Neural progenitor cell (in vitro differentiated cells): ENCODE data around the gene DRAP1. TPM values are rescaled to one million over a fixed set of nuclear protein-coding genes. Genes with fewer than 3 reads are reported as not detected.

Experiments used
- DNase-seq: peaks from one replicate; pipeline ENCODE4 v3.0.0-alpha.2; 2016; ENCODE audit warnings: low spot score
- H2AFZ ChIP-seq: fragments of 200-600 bp; sonication (generic); replicated peaks from 2 replicates; pipeline ENCODE4 v1.6.1; 2016; ENCODE audit warnings: antibody characterized with exemption
- H3F3A ChIP-seq: fragments of 200-600 bp; sonication (generic); 2 replicates; pipeline ENCODE4 v1.6.1; 2016; ENCODE audit warnings: antibody characterized with exemption, low read depth
- H3K27ac ChIP-seq: fragments of 200-600 bp; sonication (generic); 2 replicates; pipeline ENCODE4 v1.5.1; 2016; ENCODE audit warnings: mild to moderate bottlenecking
- H3K27me3 ChIP-seq: fragments of 200-600 bp; sonication (generic); 2 replicates; pipeline ENCODE4 v1.6.1; 2016; ENCODE audit warnings: mild to moderate bottlenecking, moderate library complexity
- H3K36me3 ChIP-seq: fragments of 200-600 bp; sonication (generic); 2 replicates; pipeline ENCODE4 v1.5.1; 2016
- H3K4me1 ChIP-seq: fragments of 200-600 bp; sonication (generic); 2 replicates; pipeline ENCODE4 v1.6.1; 2016; ENCODE audit warnings: mixed run types
- H3K4me2 ChIP-seq: fragments of 200-600 bp; sonication (generic); 2 replicates; pipeline ENCODE4 v1.6.1; 2016
- H3K4me3 ChIP-seq: fragments of 200-600 bp; sonication (generic); 2 replicates; pipeline ENCODE4 v1.5.1; 2016
- H3K79me2 ChIP-seq: fragments of 200-600 bp; sonication (generic); 2 replicates; pipeline ENCODE4 v1.6.1; 2016; ENCODE audit warnings: low read depth
- H3K9ac ChIP-seq: fragments of 200-600 bp; sonication (generic); 2 replicates; pipeline ENCODE4 v1.6.1; 2016
- H3K9me3 ChIP-seq: fragments of 200-600 bp; sonication (generic); 2 replicates; pipeline ENCODE4 v1.5.1; 2016; ENCODE audit warnings: low read depth
- H4K20me1 ChIP-seq: fragments of 200-600 bp; sonication (generic); 2 replicates; pipeline ENCODE4 v1.6.1; 2016; ENCODE audit warnings: low read depth
- H3K27ac Mint-ChIP-seq: 3 replicates; pipeline ENCODE4 v1.8.0; 2021; ENCODE audit warnings: mixed read lengths
- H3K27me3 Mint-ChIP-seq: 2 replicates; pipeline ENCODE4 v1.8.0; 2022; ENCODE audit warnings: low read depth, mild to moderate bottlenecking, inconsistent platforms, moderate library complexity, mixed read lengths; ENCODE audit not compliant: insufficient read depth
- H3K36me3 Mint-ChIP-seq: 3 replicates; pipeline ENCODE4 v1.8.0; 2021; ENCODE audit warnings: mixed read lengths
- H3K4me1 Mint-ChIP-seq: 3 replicates; pipeline ENCODE4 v1.8.0; 2021; ENCODE audit warnings: mixed read lengths
- H3K4me3 Mint-ChIP-seq: 3 replicates; pipeline ENCODE4 v1.8.0; 2021; ENCODE audit warnings: mild to moderate bottlenecking, moderate library complexity, mixed read lengths
- H3K9me3 Mint-ChIP-seq: 3 replicates; pipeline ENCODE4 v1.8.0; 2020; ENCODE audit warnings: mixed read lengths
- CTCF ChIP-seq: fragments of 200-600 bp; sonication (generic); IDR thresholded peaks from 2 replicates; pipeline ENCODE4 v1.5.1; 2017; ENCODE audit warnings: antibody characterized with exemption, mild to moderate bottlenecking
- EZH2 ChIP-seq: fragments of 200-600 bp; sonication (generic); IDR thresholded peaks from 2 replicates; pipeline ENCODE4 v1.6.1; 2017; ENCODE audit warnings: antibody characterized with exemption, mild to moderate bottlenecking, moderate library complexity
- EZH2phosphoT487 ChIP-seq: fragments of 200-600 bp; sonication (generic); IDR thresholded peaks from 2 replicates; pipeline ENCODE4 v1.6.1; 2017; ENCODE audit warnings: antibody characterized with exemption
- total RNA-seq: library from RNA; depleted of rRNA; stranded (reverse); fragments of >200 nt; gene quantifications from 2 replicates; pipeline ENCODE4 v1.2.3, GENCODE V29; 2015; ENCODE audit warnings: low replicate concordance

Gene DRAP1
- total RNA-seq, 1 donor from 2014 or later, result 51.0 TPM

- Histone ChIP-seq H3K4me2 (peak overlapping the region; percentile 78), H3K27me3 (no peaks in the 10 kb centered on the region), H3K27ac (no peak overlapping the region), H2AFZ (no peak overlapping the region), H3K4me3 (peak overlapping the region; percentile 87), H3K79me2 (peaks cover 21% of the 10 kb centered on the region), H3F3A (no peaks in the 10 kb centered on the region), H3K36me3 (no peaks in the 10 kb centered on the region), H3K9me3 (no peaks in the 10 kb centered on the region), H4K20me1 (peaks cover 12% of the 10 kb centered on the region), H3K9ac (no peak overlapping the region), H3K4me1 (peaks cover 10% of the 10 kb centered on the region)
- Mint-ChIP-seq H3K27ac (no peak overlapping the region), H3K4me3 (peak overlapping the region; percentile 92), H3K9me3 (no peaks in the 10 kb centered on the region), H3K27me3 (peaks cover 6% of the 10 kb centered on the region), H3K36me3 (peaks cover 5% of the 10 kb centered on the region), H3K4me1 (peaks cover 14% of the 10 kb centered on the region)
- DNase-seq, result no peak
- TF ChIP-seq EZH2 (no peak), CTCF (no peak)
These were observed 1.2 kb downstream of the DRAP1 start for GRCh38 chr11:65920372-65920802.

- Histone ChIP-seq H3F3A (no peaks in the 10 kb centered on the region), H3K79me2 (peaks cover 21% of the 10 kb centered on the region), H3K4me2 (peak overlapping the region; percentile 78), H3K4me1 (peaks cover 10% of the 10 kb centered on the region), H3K27ac (no peak overlapping the region), H3K27me3 (no peaks in the 10 kb centered on the region), H3K9ac (no peak overlapping the region), H2AFZ (no peak overlapping the region), H4K20me1 (peaks cover 12% of the 10 kb centered on the region), H3K36me3 (no peaks in the 10 kb centered on the region), H3K4me3 (no peak overlapping the region), H3K9me3 (no peaks in the 10 kb centered on the region)
- no peaks in the 10 kb centered on the region for H3K9me3 Mint-ChIP-seq
- H3K27ac Mint-ChIP-seq, result no peak overlapping the region
- DNase-seq, result no peak
- peak overlapping the region; percentile 92 for H3K4me3 Mint-ChIP-seq
- H3K36me3 Mint-ChIP-seq, result peaks cover 5% of the 10 kb centered on the region
- H3K4me1 Mint-ChIP-seq, result peaks cover 14% of the 10 kb centered on the region
- H3K27me3 Mint-ChIP-seq, result peaks cover 6% of the 10 kb centered on the region
- TF ChIP-seq EZH2, result no peak
- TF ChIP-seq CTCF, result no peak
- TF ChIP-seq EZH2phosphoT487, result no peak
These were observed 1.9 kb downstream of the DRAP1 start for GRCh38 chr11:65921033-65921555.

- Histone ChIP-seq H4K20me1 (peaks cover 12% of the 10 kb centered on the region), H2AFZ (no peak overlapping the region), H3K27me3 (no peaks in the 10 kb centered on the region), H3K4me1 (peaks cover 10% of the 10 kb centered on the region), H3K4me3 (no peak overlapping the region), H3K9ac (no peak overlapping the region), H3K27ac (no peak overlapping the region), H3K4me2 (no peak overlapping the region), H3K36me3 (no peaks in the 10 kb centered on the region), H3K9me3 (no peaks in the 10 kb centered on the region), H3K79me2 (peaks cover 21% of the 10 kb centered on the region), H3F3A (no peaks in the 10 kb centered on the region)
- Mint-ChIP-seq H3K27me3 (peaks cover 6% of the 10 kb centered on the region), H3K36me3 (peaks cover 5% of the 10 kb centered on the region), H3K4me1 (peaks cover 12% of the 10 kb centered on the region), H3K9me3 (no peaks in the 10 kb centered on the region), H3K27ac (no peak overlapping the region), H3K4me3 (peak overlapping the region; percentile 7)
- TF ChIP-seq EZH2phosphoT487, result no peak
- TF ChIP-seq EZH2, result no peak
- no peak for TF ChIP-seq CTCF
- no peak for DNase-seq
These were observed 2.6 kb downstream of the DRAP1 start for GRCh38 chr11:65921876-65922275.
